HEK293T (cell line): Measurements from ENCODE around the gene RAB23.

Experiments used
- ELF4 ChIP-seq: fragments of 450-650 bp; IDR thresholded peaks from 2 replicates; pipeline ENCODE4 v1.6.1; 2017; ENCODE audit warnings: antibody characterized with exemption
- FOXK2 ChIP-seq: fragments of 450-650 bp; IDR thresholded peaks from 2 replicates; pipeline ENCODE4 v1.6.1; 2016; ENCODE audit warnings: mild to moderate bottlenecking
- FOXM1 ChIP-seq: fragments of 450-650 bp; IDR thresholded peaks from 2 replicates; pipeline ENCODE4 v1.6.1; 2017; ENCODE audit warnings: mild to moderate bottlenecking, borderline replicate concordance
- SP1 ChIP-seq: fragments of 450-650 bp; IDR thresholded peaks from 2 replicates; pipeline ENCODE4 v1.6.1; 2017
- TF ChIP-seq, protein P1 (sequence below): fragments of 450-650 bp; IDR thresholded peaks from 2 replicates; pipeline ENCODE4 v1.6.1; 2016

DNA sequence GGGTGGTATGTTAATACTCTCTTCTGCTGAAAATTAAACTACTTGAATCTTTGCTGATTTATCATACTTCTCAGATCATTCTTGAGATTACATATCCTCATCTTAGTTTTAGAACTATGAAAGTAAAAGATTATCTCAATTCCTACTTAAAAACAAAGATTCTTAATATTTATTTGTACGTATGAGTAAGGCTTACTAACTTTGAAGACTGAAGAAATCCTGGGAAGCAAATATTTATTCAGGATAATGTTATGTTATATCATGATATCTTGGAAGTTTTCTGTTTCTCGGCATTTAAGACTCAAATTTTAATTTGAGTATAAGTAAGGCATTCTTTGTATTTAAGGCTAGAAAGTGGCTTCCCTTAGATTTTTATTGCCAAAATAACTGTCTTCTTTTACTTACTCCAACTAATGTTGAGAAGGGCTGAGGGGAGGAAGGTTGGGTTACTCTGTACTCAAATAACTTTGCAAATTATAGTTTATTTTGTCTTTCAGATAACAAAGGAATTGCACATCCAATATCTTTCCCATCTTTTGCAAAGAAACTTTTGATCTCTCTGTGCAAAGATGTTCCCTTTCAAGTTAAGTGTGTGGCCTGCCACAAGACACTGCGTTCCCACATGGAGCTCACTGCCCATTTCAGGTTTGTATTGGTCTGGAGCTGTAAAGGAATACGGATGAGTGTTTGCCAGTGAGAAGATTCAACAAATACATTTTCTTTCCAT is 80.5 kb downstream of the RAB23 start:
- TF ChIP-seq, protein P1, sequence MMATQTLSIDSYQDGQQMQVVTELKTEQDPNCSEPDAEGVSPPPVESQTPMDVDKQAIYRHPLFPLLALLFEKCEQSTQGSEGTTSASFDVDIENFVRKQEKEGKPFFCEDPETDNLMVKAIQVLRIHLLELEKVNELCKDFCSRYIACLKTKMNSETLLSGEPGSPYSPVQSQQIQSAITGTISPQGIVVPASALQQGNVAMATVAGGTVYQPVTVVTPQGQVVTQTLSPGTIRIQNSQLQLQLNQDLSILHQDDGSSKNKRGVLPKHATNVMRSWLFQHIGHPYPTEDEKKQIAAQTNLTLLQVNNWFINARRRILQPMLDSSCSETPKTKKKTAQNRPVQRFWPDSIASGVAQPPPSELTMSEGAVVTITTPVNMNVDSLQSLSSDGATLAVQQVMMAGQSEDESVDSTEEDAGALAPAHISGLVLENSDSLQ = no peak
- TF ChIP-seq SP1 (no peak), ELF4 (no peak), FOXK2 (no peak), FOXM1 (no peak)
